K562 (cell line): ENCODE results near the gene CEP41. TPM values are rescaled to one million over a fixed set of nuclear protein-coding genes. Genes with fewer than 3 reads are reported as not detected.

Source experiments
- ARHGAP35 ChIP-seq: fragments of 450-650 bp; IDR thresholded peaks from 2 replicates; pipeline ENCODE4 v1.6.1; 2018; ENCODE audit not compliant: partially characterized antibody
- CHD1 ChIP-seq: fragments of 200-600 bp; sonication (generic); IDR thresholded peaks from one replicate; pipeline ENCODE4 v1.6.1; 2012; ENCODE audit warnings: mild to moderate bottlenecking, moderate library complexity, low read length, inconsistent platforms
- FOXP1 ChIP-seq: sonication (generic); formaldehyde crosslinking; IDR thresholded peaks from 2 replicates; pipeline ENCODE4 v1.8.0; 2022; ENCODE audit warnings: mild to moderate bottlenecking, missing genetic modification reagents
- HLTF ChIP-seq: fragments of 450-650 bp; IDR thresholded peaks from 2 replicates; pipeline ENCODE4 v1.6.1; 2016
- HNRNPK ChIP-seq: fragments of 200-400 bp; formaldehyde crosslinking; IDR thresholded peaks from one replicate; pipeline ENCODE4 v1.6.1; 2018; ENCODE audit warnings: mild to moderate bottlenecking, low read depth, low read length; ENCODE audit not compliant: poor library complexity, severe bottlenecking
- NFE2 ChIP-seq: IDR thresholded peaks from 2 replicates; pipeline ENCODE4 v1.6.1; 2014; ENCODE audit warnings: antibody characterized with exemption, low read depth
- PHB ChIP-seq: fragments of 250-450 bp; sonication (Bioruptor Pico); IDR thresholded peaks from 2 replicates; pipeline ENCODE4 v1.5.0; 2021
- RNF2 ChIP-seq: sonication (generic); IDR thresholded peaks from 2 replicates; pipeline ENCODE4 v1.6.1; 2016
- SAFB2 ChIP-seq: fragments of 200-400 bp; formaldehyde crosslinking; IDR thresholded peaks from 2 replicates; pipeline ENCODE4 v1.6.1; 2018; ENCODE audit warnings: borderline replicate concordance, low read length, low read depth, moderate library complexity; ENCODE audit not compliant: severe bottlenecking
- U2AF1 ChIP-seq: fragments of 200-400 bp; formaldehyde crosslinking; optimal IDR thresholded peaks from 2 replicates; pipeline ENCODE3; 2017; ENCODE audit warnings: mild to moderate bottlenecking, low read depth, low read length, moderate library complexity
- ZNF232 ChIP-seq: sonication (generic); formaldehyde crosslinking; IDR thresholded peaks from 2 replicates; pipeline ENCODE4 v1.8.0; 2022; ENCODE audit warnings: mild to moderate bottlenecking, missing genetic modification reagents
- polyA plus RNA-seq, 8 experiments: library from polyadenylated mRNA; depleted of rRNA in 4 of 8; stranded (reverse) in 5 of 8; unstranded in 3 of 8; fragments of >200 nt; fragmentation: Nextera tagmentation in 2 of 8; fragmentation: Illumina TruSeq in 1 of 8; extraction: Ambion mirVana in 2 of 8; extraction: Trizol in 1 of 8; gene quantifications; 2 replicates each; pipeline versions ENCODE4 v1.2.1 to v1.2.3, GENCODE V29; 2011 to 2014; ENCODE audit warnings: inconsistent platforms in 1 of 8, missing spikeins in 1 of 8
- total RNA-seq, 7 experiments: library from RNA; depleted of rRNA in 6 of 7; stranded (reverse); fragments of >200 nt in 6 of 7; fragmentation: Illumina TruSeq in 2 of 7; extraction: Trizol in 2 of 7; gene quantifications; 2 replicates each; pipeline versions ENCODE4 v1.2.1 to v1.2.3, GENCODE V29; 2011 to 2021; ENCODE audit warnings: low replicate concordance in 1 of 7
- TF ChIP-seq, protein P1 (sequence below): fragments of 200-800 bp; sonication (Bioruptor generic); IDR thresholded peaks from 2 replicates; pipeline ENCODE4 v1.6.1; 2017; ENCODE audit warnings: missing genetic modification characterization, missing compliant biosample characterization
- TF ChIP-seq, protein P2 (sequence below): fragments of 250-450 bp; sonication (Bioruptor Pico); IDR thresholded peaks from 2 replicates; pipeline ENCODE4 v1.5.1; 2021; ENCODE audit warnings: mild to moderate bottlenecking
- TF ChIP-seq, protein P3 (sequence below): fragments of 250-450 bp; sonication (Bioruptor Pico); IDR thresholded peaks from 2 replicates; pipeline ENCODE4 v1.8.0; 2021; ENCODE audit warnings: moderate library complexity, mild to moderate bottlenecking, inconsistent platforms
- TF ChIP-seq, protein P4 (sequence below): fragments of 450-650 bp; formaldehyde crosslinking; IDR thresholded peaks from 2 replicates; pipeline ENCODE4 v1.4.0; 2020; ENCODE audit warnings: mild to moderate bottlenecking
- TF ChIP-seq, protein P5 (sequence below): fragments of 450-650 bp; formaldehyde crosslinking; IDR thresholded peaks from 2 replicates; pipeline ENCODE4 v1.4.0; 2020; ENCODE audit warnings: mild to moderate bottlenecking, mixed read lengths
- TF ChIP-seq, protein P6 (sequence below): fragments of 250-450 bp; sonication (Bioruptor Pico); IDR thresholded peaks from 2 replicates; pipeline ENCODE4 v1.9.0; 2021; ENCODE audit warnings: mild to moderate bottlenecking, inconsistent platforms

CEP41 gene
- total and polyA plus RNA-seq, 9 of the 15 experiments (the other 6 are each of a cell fraction or from before 2014, with no cell fraction given), result 1.5 to 15.5 (median 6.4) TPM

DNA sequence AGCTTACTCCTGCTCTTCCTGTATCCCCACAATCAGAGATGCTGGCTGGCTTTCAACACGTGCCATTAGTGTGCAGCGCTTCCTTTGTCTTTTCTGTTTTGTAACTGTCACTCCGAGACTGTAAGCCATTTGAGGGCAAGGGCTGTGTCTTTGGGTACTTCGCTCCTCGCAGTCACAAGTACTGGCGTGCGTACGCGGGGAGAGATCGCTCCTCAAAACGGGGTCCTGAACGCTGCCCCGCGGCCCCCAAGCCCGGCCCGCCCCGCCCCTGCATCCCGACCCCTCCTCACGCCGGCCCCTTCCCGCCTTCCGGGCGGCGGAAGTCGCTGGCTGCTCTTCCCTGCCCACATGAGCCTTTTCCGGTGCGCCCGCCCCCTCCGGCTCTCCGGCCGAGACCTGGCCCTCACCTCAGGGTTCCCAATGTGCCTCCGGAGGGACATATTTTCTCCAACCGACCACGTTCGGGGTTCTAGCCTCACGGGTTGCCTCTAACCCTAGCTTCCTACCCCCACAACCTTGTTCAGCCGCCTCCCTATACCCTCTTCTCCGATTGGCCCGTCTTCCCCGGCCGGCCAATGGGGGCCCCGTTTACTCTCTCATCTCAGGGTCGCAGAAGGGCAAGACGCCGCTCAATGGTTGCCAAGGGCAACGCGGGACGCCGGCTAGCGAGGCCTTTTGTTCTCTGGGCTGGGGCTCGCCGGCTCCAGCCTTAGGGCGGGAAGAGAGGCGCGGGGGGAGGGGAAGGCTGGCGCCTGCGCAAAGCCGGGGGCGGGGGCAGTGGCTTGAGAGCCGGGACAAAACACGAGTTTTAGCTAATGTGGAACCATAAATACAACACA lies at the start of gene CEP41 (continued):
- TF ChIP-seq, protein P1, sequence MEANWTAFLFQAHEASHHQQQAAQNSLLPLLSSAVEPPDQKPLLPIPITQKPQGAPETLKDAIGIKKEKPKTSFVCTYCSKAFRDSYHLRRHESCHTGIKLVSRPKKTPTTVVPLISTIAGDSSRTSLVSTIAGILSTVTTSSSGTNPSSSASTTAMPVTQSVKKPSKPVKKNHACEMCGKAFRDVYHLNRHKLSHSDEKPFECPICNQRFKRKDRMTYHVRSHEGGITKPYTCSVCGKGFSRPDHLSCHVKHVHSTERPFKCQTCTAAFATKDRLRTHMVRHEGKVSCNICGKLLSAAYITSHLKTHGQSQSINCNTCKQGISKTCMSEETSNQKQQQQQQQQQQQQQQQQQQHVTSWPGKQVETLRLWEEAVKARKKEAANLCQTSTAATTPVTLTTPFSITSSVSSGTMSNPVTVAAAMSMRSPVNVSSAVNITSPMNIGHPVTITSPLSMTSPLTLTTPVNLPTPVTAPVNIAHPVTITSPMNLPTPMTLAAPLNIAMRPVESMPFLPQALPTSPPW (CRISPR knock-in tag), result peak; percentile 68
- TF ChIP-seq PHB (CRISPR knock-in tag), result no peak
- TF ChIP-seq SAFB2, result no peak
- no peak for TF ChIP-seq ARHGAP35
- TF ChIP-seq, protein P2, sequence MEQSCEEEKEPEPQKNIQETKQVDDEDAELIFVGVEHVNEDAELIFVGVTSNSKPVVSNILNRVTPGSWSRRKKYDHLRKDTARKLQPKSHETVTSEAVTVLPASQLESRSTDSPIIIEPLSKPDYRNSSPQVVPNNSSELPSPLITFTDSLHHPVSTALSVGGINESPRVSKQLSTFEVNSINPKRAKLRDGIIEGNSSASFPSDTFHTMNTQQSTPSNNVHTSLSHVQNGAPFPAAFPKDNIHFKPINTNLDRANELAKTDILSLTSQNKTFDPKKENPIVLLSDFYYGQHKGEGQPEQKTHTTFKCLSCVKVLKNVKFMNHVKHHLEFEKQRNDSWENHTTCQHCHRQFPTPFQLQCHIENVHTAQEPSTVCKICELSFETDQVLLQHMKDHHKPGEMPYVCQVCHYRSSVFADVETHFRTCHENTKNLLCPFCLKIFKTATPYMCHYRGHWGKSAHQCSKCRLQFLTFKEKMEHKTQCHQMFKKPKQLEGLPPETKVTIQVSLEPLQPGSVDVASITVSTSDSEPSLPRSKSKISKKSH (CRISPR knock-in tag), result no peak
- no peak for TF ChIP-seq U2AF1
- TF ChIP-seq HNRNPK, result no peak
- TF ChIP-seq, protein P3, sequence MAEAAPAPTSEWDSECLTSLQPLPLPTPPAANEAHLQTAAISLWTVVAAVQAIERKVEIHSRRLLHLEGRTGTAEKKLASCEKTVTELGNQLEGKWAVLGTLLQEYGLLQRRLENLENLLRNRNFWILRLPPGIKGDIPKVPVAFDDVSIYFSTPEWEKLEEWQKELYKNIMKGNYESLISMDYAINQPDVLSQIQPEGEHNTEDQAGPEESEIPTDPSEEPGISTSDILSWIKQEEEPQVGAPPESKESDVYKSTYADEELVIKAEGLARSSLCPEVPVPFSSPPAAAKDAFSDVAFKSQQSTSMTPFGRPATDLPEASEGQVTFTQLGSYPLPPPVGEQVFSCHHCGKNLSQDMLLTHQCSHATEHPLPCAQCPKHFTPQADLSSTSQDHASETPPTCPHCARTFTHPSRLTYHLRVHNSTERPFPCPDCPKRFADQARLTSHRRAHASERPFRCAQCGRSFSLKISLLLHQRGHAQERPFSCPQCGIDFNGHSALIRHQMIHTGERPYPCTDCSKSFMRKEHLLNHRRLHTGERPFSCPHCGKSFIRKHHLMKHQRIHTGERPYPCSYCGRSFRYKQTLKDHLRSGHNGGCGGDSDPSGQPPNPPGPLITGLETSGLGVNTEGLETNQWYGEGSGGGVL (CRISPR knock-in tag), result no peak
- no peak for TF ChIP-seq NFE2
- peak; percentile 31; the same call in 1 of the 2 replicates for TF ChIP-seq HLTF
- TF ChIP-seq, protein P4, sequence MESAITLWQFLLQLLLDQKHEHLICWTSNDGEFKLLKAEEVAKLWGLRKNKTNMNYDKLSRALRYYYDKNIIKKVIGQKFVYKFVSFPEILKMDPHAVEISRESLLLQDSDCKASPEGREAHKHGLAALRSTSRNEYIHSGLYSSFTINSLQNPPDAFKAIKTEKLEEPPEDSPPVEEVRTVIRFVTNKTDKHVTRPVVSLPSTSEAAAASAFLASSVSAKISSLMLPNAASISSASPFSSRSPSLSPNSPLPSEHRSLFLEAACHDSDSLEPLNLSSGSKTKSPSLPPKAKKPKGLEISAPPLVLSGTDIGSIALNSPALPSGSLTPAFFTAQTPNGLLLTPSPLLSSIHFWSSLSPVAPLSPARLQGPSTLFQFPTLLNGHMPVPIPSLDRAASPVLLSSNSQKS (CRISPR knock-in tag), result no peak
- TF ChIP-seq CHD1, result no peak
- no peak for TF ChIP-seq ZNF232 (CRISPR knock-in tag)
- peak; percentile 59; the same call in 1 of the 2 replicates for TF ChIP-seq RNF2
- TF ChIP-seq, protein P5, sequence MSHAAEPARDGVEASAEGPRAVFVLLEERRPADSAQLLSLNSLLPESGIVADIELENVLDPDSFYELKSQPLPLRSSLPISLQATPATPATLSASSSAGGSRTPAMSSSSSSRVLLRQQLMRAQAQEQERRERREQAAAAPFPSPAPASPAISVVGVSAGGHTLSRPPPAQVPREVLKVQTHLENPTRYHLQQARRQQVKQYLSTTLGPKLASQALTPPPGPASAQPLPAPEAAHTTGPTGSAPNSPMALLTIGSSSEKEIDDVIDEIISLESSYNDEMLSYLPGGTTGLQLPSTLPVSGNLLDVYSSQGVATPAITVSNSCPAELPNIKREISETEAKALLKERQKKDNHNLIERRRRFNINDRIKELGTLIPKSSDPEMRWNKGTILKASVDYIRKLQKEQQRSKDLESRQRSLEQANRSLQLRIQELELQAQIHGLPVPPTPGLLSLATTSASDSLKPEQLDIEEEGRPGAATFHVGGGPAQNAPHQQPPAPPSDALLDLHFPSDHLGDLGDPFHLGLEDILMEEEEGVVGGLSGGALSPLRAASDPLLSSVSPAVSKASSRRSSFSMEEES (CRISPR knock-in tag), result no peak
- 0 out of 2 replicates have a peak, but pooled peaks have one; percentile 6 for TF ChIP-seq FOXP1 (CRISPR knock-in tag)
- TF ChIP-seq, protein P6, sequence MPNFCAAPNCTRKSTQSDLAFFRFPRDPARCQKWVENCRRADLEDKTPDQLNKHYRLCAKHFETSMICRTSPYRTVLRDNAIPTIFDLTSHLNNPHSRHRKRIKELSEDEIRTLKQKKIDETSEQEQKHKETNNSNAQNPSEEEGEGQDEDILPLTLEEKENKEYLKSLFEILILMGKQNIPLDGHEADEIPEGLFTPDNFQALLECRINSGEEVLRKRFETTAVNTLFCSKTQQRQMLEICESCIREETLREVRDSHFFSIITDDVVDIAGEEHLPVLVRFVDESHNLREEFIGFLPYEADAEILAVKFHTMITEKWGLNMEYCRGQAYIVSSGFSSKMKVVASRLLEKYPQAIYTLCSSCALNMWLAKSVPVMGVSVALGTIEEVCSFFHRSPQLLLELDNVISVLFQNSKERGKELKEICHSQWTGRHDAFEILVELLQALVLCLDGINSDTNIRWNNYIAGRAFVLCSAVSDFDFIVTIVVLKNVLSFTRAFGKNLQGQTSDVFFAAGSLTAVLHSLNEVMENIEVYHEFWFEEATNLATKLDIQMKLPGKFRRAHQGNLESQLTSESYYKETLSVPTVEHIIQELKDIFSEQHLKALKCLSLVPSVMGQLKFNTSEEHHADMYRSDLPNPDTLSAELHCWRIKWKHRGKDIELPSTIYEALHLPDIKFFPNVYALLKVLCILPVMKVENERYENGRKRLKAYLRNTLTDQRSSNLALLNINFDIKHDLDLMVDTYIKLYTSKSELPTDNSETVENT (CRISPR knock-in tag), result no peak
